GM08714 (cell line): ENCODE measurements around the gene PFKL.

Experiments
- H3K4me3 ChIP-seq: fragments of 200-500 bp; sonication (Bioruptor generic); 2 replicates; pipeline ENCODE4 v1.5.1; 2014; ENCODE audit warnings: mild to moderate bottlenecking, low read length, inconsistent platforms
- ZNF274 ChIP-seq: IDR thresholded peaks from 2 replicates; pipeline ENCODE4 v1.6.1; 2012; ENCODE audit warnings: mild to moderate bottlenecking, low read depth, low read length

PFKL gene

DNA sequence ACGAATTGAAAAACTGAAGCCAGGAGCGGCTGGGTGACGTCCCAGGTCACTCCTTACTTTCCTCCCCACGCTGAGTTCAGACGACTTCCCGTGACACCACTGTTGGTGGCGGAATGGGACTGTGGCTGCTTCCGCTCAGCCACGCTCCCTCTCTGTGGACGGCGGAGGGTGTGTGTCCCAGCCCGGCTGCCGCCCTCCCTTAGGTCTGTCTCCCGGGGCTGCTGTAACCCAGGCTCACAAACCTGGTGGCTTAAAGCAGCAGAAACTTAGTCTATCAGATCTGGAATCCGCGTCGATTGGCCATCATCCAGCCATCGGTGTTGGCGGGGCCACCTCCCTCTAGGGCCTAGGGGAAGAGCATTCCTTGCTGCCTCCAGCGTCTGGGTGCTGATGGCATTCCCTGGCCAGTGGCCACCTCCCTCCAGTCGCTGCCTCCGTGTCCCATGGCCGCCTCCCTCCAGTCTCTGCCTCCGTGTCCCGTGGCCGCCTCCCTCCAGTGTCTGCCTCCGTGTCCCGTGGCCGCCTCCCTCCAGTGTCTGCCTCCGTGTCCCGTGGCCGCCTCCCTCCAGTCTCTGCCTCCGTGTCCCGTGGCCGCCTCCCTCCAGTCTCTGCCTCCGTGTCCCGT is 71.0 kb downstream of the PFKL start:
- TF ChIP-seq ZNF274 = no peak
- H3K4me3 ChIP-seq = no peak overlapping the region

DNA sequence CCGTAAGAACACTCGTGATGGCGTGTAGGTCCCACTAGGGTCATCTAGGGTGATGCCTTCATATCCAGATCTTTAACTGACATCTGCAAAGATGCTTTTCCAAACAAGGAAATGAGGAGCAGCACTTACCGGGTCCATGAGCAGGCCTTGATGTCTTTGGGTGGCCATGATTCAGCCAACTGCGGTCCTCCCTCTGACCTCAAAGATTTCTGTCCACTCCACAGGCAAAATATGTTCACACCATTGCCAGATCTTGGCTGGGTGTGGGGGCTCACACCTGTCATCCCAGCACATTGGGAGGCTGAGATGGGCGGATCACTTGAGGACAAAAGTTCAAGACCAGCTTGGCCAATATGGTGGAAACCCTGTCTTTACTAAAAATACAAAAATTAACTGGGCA is 71.7 kb downstream of the PFKL start:
- TF ChIP-seq ZNF274 = no peak
- no peak overlapping the region for H3K4me3 ChIP-seq

DNA sequence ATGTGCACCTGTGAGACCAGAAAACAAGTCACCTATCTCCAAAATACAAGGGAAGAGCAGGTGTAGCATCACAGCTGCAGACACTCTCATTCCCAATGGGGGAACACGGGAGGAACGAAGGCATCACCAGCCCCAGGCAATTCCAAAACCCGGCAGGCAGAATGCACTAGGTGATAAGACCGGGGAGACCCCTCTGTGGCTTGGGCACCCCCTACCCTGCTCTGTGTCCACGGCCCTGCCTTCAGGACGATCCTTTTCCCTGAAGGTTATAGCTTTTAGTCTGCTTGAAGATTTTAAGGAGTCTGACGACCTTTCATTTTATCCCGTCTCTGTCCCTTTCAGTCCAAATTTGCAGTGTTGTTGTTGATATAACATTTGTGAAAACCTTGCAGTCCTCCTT is 72.8 kb downstream of the PFKL start:
- no peak for TF ChIP-seq ZNF274

DNA sequence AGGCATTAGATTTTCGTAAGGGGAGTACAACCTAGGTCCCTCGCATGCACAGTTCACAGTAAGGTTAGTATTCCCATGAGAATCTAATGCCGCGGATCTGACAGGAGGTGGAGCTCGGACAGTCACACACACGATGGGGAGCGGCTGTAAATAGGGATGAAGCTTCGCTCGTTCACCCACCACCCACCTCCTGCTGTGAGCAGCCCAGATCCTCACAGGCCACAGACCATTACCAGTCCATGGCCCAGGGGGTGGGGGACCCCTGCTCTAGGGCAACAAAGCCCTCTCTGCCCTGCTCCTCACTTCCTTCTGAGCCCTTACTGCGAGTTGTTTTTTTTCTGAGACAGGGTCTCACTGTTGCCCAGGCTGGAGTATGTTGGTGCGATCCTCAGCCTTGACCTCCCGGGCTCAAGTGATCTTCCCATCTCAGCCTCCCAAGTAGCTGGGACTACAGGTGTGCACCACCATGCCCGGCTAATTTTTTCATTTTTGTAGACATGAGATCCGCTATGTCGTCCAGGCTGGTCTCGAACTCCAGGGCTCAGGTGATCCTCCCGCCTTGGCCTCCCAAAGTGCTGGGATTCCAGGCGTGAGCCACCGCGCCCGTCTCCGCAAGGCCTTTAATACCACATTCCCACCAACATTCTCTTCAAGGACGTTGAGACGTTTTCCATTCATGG is 74.9 kb downstream of the PFKL start:
- H3K4me3 ChIP-seq = no peak overlapping the region
- TF ChIP-seq ZNF274 = no peak

More for the DNA sequence above, 72.8 kb downstream of the PFKL start:
- no peak overlapping the region for H3K4me3 ChIP-seq

DNA sequence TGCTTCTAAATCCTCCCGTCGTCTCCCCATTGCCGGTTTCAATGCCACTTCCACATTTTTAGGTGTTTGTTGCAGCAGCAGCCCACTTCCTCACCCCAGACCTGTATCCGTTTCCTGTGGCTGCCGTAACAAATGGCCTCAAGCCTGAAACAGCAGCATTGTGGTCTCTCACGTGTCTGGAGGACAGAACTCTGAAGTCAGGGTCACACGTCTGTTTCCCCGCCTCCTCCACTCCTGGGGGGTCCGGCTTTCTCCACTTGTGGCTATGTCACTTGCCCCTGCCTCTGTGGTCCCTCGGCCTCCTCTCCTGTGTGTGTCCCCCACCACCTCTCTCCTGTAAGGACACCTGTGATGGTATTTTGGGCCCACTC is 75.4 kb downstream of the PFKL start:
- no peak for TF ChIP-seq ZNF274
- H3K4me3 ChIP-seq = no peak overlapping the region

DNA sequence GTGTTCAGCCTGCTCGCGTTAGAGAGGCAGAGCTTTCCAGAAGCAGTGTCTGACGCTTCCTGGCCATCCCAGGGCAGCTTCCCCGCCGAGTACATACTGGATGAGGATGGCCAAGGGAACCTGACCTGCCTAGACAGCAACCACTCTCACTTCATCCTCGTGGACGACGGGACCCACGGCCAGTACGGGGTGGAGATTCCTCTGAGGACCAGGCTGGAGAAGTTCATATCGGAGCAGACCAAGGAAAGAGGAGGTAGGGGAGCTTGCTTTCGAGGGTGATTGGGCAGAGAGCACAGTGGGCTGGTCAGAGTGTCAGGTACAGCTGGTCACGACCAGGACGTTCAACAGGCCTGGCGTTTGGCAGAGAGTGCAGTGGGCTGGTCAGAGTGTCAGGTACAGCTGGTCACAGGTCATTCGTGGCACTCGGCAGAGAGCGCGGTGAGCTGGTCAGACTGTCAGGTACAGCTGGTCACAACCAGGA is 75.9 kb downstream of the PFKL start:
- TF ChIP-seq ZNF274 = no peak
- no peak overlapping the region for H3K4me3 ChIP-seq

DNA sequence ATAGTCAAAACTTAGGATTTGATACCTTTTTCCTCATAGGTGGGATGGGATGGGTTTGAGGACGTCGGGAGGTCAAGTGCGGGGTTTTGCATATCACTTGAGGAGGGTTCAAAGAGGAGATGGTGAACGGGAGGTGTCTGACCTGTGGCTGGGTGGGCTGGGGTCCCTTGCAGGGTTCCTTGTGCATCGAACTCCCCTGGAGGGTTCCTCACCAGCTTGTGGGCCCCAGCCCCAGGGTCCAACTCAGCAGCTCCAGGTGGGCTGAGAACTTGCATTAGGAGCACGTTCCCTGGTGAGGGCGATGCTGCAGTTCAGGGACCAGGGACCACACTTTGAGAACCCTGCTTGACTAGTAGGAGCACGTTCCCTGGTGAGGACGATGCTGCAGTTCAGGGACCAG is 76.8 kb downstream of the PFKL start:
- TF ChIP-seq ZNF274 = no peak
- H3K4me3 ChIP-seq = no peak overlapping the region
